A673 (cell line): ENCODE results near the gene TXNDC5. TPM values are rescaled to one million over a fixed set of nuclear protein-coding genes. Genes with fewer than 3 reads are reported as not detected.

Source experiments
- BruUV-seq: library from RNA; stranded (reverse); fragments of 400-500 nt; replicated peaks from 2 replicates; lab custom pipeline; 2021; lab: Mats Ljungman, UMichigan
- CTCF ChIA-PET: fragments of 300-600 bp; sonication (Branson Sonifier 250); formaldehyde crosslinking; loops from one replicate; lab custom pipeline; 2022; ENCODE audit warnings: antibody characterized with exemption; lab: Charles Lee
- POLR2A ChIA-PET: fragments of 300-600 bp; sonication (Branson Sonifier 250); formaldehyde crosslinking; loops from one replicate; lab custom pipeline; 2022; ENCODE audit warnings: antibody characterized with exemption; ENCODE audit not compliant: low non-redundant PET; lab: Charles Lee
- DNase-seq: peaks from one replicate; pipeline ENCODE4 v3.0.0-alpha.2; 2015; ENCODE audit warnings: low spot score
- H3K27ac ChIP-seq: fragments of 200-600 bp; sonication (generic); 2 replicates; pipeline ENCODE4 v1.5.1; 2016; ENCODE audit warnings: mixed run types, low read depth, mild to moderate bottlenecking, mixed read lengths, antibody characterized with exemption, low read length; ENCODE audit not compliant: poor library complexity, severe bottlenecking
- H3K27me3 ChIP-seq: fragments of 200-600 bp; sonication (generic); replicated peaks from 2 replicates; pipeline ENCODE4 v1.6.1; 2017; ENCODE audit warnings: mixed run types, low read depth, mild to moderate bottlenecking, mixed read lengths, antibody characterized with exemption, low read length; ENCODE audit not compliant: insufficient read depth, poor library complexity
- H3K36me3 ChIP-seq: fragments of 200-600 bp; sonication (generic); 2 replicates; pipeline ENCODE4 v1.6.1; 2016; ENCODE audit warnings: mixed run types, mild to moderate bottlenecking, mixed read lengths, antibody characterized with exemption, low read length; ENCODE audit not compliant: insufficient read depth, poor library complexity, severe bottlenecking
- H3K4me1 ChIP-seq: fragments of 200-600 bp; sonication (generic); 2 replicates; pipeline ENCODE4 v1.6.1; 2017; ENCODE audit warnings: mixed run types, mild to moderate bottlenecking, mixed read lengths, antibody characterized with exemption, low read length; ENCODE audit not compliant: insufficient read depth, poor library complexity, severe bottlenecking
- H3K4me3 ChIP-seq: fragments of 200-600 bp; sonication (generic); 2 replicates; pipeline ENCODE4 v1.5.1; 2016; ENCODE audit warnings: low read depth, mixed run types, mild to moderate bottlenecking, mixed read lengths, low read length; ENCODE audit not compliant: poor library complexity, severe bottlenecking
- H3K9me3 ChIP-seq: fragments of 200-600 bp; sonication (generic); 2 replicates; pipeline ENCODE4 v1.6.1; 2016; ENCODE audit warnings: mixed run types, low read depth, mild to moderate bottlenecking, mixed read lengths, antibody characterized with exemption, low read length; ENCODE audit not compliant: poor library complexity, severe bottlenecking
- CTCF ChIP-seq: fragments of 300-800, 200-600 bp; sonication (generic); conservative IDR thresholded peaks from 2 replicates; pipeline ENCODE4 v1.5.1; 2017; ENCODE audit warnings: low read depth, mild to moderate bottlenecking, antibody characterized with exemption, low read length, moderate library complexity, mixed read lengths
- EZH2 ChIP-seq: fragments of 200-600 bp; sonication (generic); IDR thresholded peaks from 2 replicates; pipeline ENCODE4 v1.6.1; 2017; ENCODE audit warnings: borderline replicate concordance, low read depth, mild to moderate bottlenecking, mixed read lengths, antibody characterized with exemption, low read length; ENCODE audit not compliant: poor library complexity, severe bottlenecking
- intact Hi-C: fragments of 100-400 bp; cut with micrococcal nuclease; formaldehyde crosslinking; loops from one replicate; pipeline ENCODE4 v1.10.0; 2022; ENCODE audit not compliant: unreplicated experiment
- total RNA-seq: library from RNA; stranded (reverse); gene quantifications from 2 replicates; pipeline ENCODE4 v1.2.3, GENCODE V29; 2021

TXNDC5 gene
- total RNA-seq, 1 experiment from 2014 or later = 134 TPM

GRCh38 chr6:7938562-7939183, 28.1 kb upstream of the TXNDC5 start:
- no TSS peak for BruUV-seq
- DNase-seq = no peak
- no peak overlapping the region for H3K4me3 ChIP-seq
- H3K36me3 ChIP-seq = no peaks in the 10 kb centered on the region
- CTCF ChIA-PET = no interaction called here
- H3K27ac ChIP-seq = no peak overlapping the region
- TF ChIP-seq CTCF (no peak), EZH2 (no peak)
- no peaks in the 10 kb centered on the region for H3K27me3 ChIP-seq
- H3K9me3 ChIP-seq = no peaks in the 10 kb centered on the region
- intact Hi-C loops = no loop called here
- no peaks in the 10 kb centered on the region for H3K4me1 ChIP-seq
- POLR2A ChIA-PET = no interaction called here

GRCh38 chr6:7933794-7934193, 23.2 kb upstream of the TXNDC5 start:
- intact Hi-C loops = no loop called here
- H3K27ac ChIP-seq = no peak overlapping the region
- no peaks in the 10 kb centered on the region for H3K9me3 ChIP-seq
- no peaks in the 10 kb centered on the region for H3K36me3 ChIP-seq
- H3K4me3 ChIP-seq = no peak overlapping the region
- no peaks in the 10 kb centered on the region for H3K4me1 ChIP-seq
- BruUV-seq = no TSS peak
- no peaks in the 10 kb centered on the region for H3K27me3 ChIP-seq
- no peak for DNase-seq
- ChIA-PET POLR2A (no interaction called here), CTCF (no interaction called here)
- TF ChIP-seq EZH2 (no peak), CTCF (no peak)

GRCh38 chr6:7932625-7933024, 22.0 kb upstream of the TXNDC5 start:
- no peak for TF ChIP-seq EZH2
- TF ChIP-seq CTCF = no peak
- Histone ChIP-seq H3K27me3 (no peaks in the 10 kb centered on the region), H3K4me3 (no peak overlapping the region), H3K9me3 (no peaks in the 10 kb centered on the region), H3K4me1 (no peaks in the 10 kb centered on the region), H3K27ac (no peak overlapping the region), H3K36me3 (no peaks in the 10 kb centered on the region)
- BruUV-seq = no TSS peak
- intact Hi-C loops = no loop called here
- DNase-seq = no peak
- CTCF ChIA-PET = no interaction called here
- POLR2A ChIA-PET = no interaction called here
